Choroid plexus epithelial cell (primary cell): Measurements from ENCODE around the gene CRLF1.

Experiments
- DNase-seq: peaks from one replicate; pipeline ENCODE4 v3.0.0-alpha.2; 2010; ENCODE audit warnings: low read depth
- H3K4me3 ChIP-seq: 2 replicates; pipeline ENCODE4 v1.5.1; 2011; ENCODE audit warnings: low read depth, mild to moderate bottlenecking, control low read depth, low read length, moderate library complexity
- CTCF ChIP-seq: conservative IDR thresholded peaks from 2 replicates; pipeline ENCODE4 v1.5.1; 2011; ENCODE audit warnings: low read depth, mild to moderate bottlenecking, control low read depth, inconsistent platforms, low read length, moderate library complexity

Gene CRLF1

GRCh38 chr19:18580311-18580710 is 26.3 kb downstream of the CRLF1 start:
- H3K4me3 ChIP-seq = no peak overlapping the region
- no peak for DNase-seq
- TF ChIP-seq CTCF = no peak

- no peak for TF ChIP-seq CTCF
- DNase-seq = no peak
- no peak overlapping the region for H3K4me3 ChIP-seq
Measured at GRCh38 chr19:18577365-18577914, 29.2 kb downstream of the CRLF1 start.

- DNase-seq = no peak
- TF ChIP-seq CTCF = no peak
- no peak overlapping the region for H3K4me3 ChIP-seq
Measured at GRCh38 chr19:18576383-18576782, 30.2 kb downstream of the CRLF1 start.

GRCh38 chr19:18574691-18575291 is 31.8 kb downstream of the CRLF1 start:
- DNase-seq = no peak
- H3K4me3 ChIP-seq = no peak overlapping the region
- TF ChIP-seq CTCF = no peak

GRCh38 chr19:18571564-18572344 is 34.8 kb downstream of the CRLF1 start, which contains the start of gene UBA52:
TSS of gene UBA52 (plus strand) at chr19:18571857. CDS start at chr19:18573301, 1,444 bp downstream.
- peak within 1 kb of the TSS; percentile 96 for H3K4me3 ChIP-seq
- TF ChIP-seq CTCF = no peak
- peak; percentile 98 for DNase-seq

GRCh38 chr19:18568367-18568766 is 38.2 kb downstream of the CRLF1 start:
- H3K4me3 ChIP-seq = no peak overlapping the region
- no peak for DNase-seq
- TF ChIP-seq CTCF = no peak
